Measurements from ENCODE around the gene MAP7D2. TPM values are rescaled to one million over a fixed set of nuclear protein-coding genes. Genes with fewer than 3 reads are reported as not detected.

MAP7D2 gene
- total and polyA plus RNA-seq, 7 donors: 0.07 to 1.2 (median 0.46) TPM; not detected in 1

DNA sequence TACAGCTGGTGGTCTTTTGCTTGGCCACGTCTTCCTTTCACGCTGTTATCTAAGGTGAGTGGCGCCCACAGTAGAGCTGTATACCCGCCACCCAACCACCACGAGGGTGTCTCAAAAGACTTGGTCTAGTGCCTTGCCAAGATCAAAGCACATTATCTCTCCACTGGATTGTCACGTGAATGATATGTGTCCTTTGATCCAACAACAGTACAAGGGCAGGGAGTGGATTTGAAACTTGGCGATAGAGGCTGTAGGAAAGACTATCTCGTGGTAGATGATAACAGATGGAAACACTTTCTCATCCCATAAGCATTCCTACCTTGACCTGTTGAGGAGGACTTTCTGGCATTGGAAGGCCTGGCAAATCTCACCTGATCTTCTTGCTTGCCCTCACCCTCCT is 88.1 kb downstream of the MAP7D2 start:
- ATAC-seq: no peak
- no peak for DNase-seq
- no peak overlapping the region for H3K4me3 ChIP-seq
- H3K9me3 ChIP-seq: no peaks in the 10 kb centered on the region
- no peak overlapping the region for H3K27ac ChIP-seq
- H3K27me3 ChIP-seq (ENCODE audit: insufficient read depth in 3 of 3, low read length in 2 of 3): no peaks in the 10 kb centered on the region
- H3K36me3 ChIP-seq (ENCODE audit: insufficient read depth in 1 of 2, low read depth in 1 of 2): no peaks in the 10 kb centered on the region
- TF ChIP-seq, protein P1, sequence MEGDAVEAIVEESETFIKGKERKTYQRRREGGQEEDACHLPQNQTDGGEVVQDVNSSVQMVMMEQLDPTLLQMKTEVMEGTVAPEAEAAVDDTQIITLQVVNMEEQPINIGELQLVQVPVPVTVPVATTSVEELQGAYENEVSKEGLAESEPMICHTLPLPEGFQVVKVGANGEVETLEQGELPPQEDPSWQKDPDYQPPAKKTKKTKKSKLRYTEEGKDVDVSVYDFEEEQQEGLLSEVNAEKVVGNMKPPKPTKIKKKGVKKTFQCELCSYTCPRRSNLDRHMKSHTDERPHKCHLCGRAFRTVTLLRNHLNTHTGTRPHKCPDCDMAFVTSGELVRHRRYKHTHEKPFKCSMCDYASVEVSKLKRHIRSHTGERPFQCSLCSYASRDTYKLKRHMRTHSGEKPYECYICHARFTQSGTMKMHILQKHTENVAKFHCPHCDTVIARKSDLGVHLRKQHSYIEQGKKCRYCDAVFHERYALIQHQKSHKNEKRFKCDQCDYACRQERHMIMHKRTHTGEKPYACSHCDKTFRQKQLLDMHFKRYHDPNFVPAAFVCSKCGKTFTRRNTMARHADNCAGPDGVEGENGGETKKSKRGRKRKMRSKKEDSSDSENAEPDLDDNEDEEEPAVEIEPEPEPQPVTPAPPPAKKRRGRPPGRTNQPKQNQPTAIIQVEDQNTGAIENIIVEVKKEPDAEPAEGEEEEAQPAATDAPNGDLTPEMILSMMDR (IDR thresholded peaks at IDR 0.05): no peak
- intact Hi-C loops (cut with DNase I): no loop called here
- WGBS, 3 donors: 88 to 95% (median 91%) methylated on average over 8 of the region's 8 CpGs
- no peaks in the 10 kb centered on the region for H3K4me1 ChIP-seq

DNA sequence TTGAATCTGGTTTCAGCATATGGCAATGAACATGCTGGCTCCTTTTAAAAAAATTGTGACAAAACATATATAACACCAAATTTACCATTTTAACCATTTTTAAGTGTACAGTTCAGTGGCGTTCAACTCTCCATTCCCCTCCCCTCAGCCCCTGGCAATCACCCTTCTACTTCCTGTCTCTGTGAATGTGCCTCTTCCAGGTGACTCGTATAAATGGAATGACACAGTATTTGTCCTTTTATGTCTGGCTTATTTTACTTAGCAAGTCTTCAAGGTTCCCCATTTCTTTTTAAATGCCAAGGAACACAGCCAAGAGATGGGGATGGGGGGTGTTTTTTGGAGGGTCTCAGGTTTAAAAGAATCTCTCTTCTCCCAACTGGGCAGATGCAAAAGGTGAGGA is 90.4 kb downstream of the MAP7D2 start:
- no peak overlapping the region for H3K4me3 ChIP-seq
- H3K4me1 ChIP-seq: no peaks in the 10 kb centered on the region
- no peak for DNase-seq
- TF ChIP-seq, protein P1 (IDR thresholded peaks at IDR 0.05): no peak
- no peaks in the 10 kb centered on the region for H3K27me3 ChIP-seq (ENCODE audit: insufficient read depth in 3 of 3, low read length in 2 of 3)
- H3K9me3 ChIP-seq: no peaks in the 10 kb centered on the region
- intact Hi-C loops (cut with DNase I): no loop called here
- no peaks in the 10 kb centered on the region for H3K36me3 ChIP-seq (ENCODE audit: insufficient read depth in 1 of 2, low read depth in 1 of 2)
- WGBS, 3 donors: 36 to 58% (median 43%) methylated on average over 2 of the region's 2 CpGs
- no peak overlapping the region for H3K27ac ChIP-seq
- ATAC-seq: no peak

DNA sequence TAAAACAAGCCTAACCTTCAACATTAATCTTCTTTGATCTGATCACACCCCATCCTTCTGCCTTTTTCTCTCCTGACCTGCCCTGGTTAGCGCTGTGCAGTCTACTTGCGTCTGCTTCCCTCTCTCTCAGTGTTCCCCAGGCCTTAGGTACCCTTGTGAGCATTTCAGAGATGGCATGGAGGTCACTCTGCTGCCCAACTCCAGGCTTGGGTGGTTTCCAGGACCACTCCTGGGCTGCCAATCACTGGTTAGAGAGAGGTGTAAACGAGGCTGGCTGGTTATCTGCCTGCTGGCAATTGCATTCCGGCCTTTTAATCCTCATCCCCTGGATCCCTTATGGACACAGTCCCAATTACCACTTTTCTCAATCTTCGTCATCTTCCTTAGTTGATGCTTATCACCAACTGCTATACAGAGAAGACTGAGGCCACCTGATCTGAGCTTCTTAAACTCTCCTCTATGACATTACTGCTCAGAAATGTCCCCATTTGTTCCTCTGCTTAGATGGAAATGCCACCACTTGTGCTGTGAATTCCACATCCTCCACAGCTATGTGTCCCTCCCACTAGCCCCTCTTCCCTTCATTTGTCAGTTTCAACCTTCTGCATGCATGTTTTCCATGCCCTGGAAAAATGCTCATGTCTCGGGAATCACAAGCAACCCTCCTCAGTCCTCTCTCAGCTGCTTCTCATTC is 96.9 kb downstream of the MAP7D2 start:
- H3K27ac ChIP-seq: no peak overlapping the region
- no peaks in the 10 kb centered on the region for H3K4me1 ChIP-seq
- no peak overlapping the region for H3K4me3 ChIP-seq
- TF ChIP-seq, protein P1 (IDR thresholded peaks at IDR 0.05): no peak
- intact Hi-C loops (cut with DNase I): no loop called here
- H3K27me3 ChIP-seq (ENCODE audit: insufficient read depth in 3 of 3, low read length in 2 of 3): peaks cover 0 to 6% (median 0%) of the 10 kb centered on the region in 3 donors
- WGBS, 3 donors: 82 to 90% (median 84%) methylated on average over 5 to 6 of the region's 6 CpGs
- ATAC-seq (no peak), DNase-seq (no peak)
- H3K36me3 ChIP-seq (ENCODE audit: insufficient read depth in 1 of 2, low read depth in 1 of 2): no peaks in the 10 kb centered on the region
- peaks cover 7% of the 10 kb centered on the region for H3K9me3 ChIP-seq

DNA sequence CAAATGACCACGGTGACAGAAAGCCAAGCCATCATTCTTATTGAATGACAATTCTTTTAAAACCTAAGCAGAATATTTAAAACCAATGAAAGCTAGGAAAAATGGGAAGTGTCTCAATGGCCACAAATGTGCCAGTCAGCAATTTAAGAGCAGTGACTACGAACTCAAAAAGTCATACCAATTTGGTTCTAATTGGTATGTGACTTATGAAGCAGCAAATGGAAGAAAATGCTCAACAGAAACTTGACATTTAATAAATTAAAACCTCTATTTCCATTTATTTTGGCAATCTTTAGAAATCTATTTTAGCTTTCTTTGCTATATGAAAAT is 100.1 kb downstream of the MAP7D2 start:
- WGBS, 3 donors: 64 to 66% (median 64%) methylated on average over 2 of the region's 2 CpGs
- Histone ChIP-seq H3K27ac (no peak overlapping the region), H3K27me3 (ENCODE audit: insufficient read depth in 3 of 3, low read length in 2 of 3) (peaks cover 0 to 6% (median 0%) of the 10 kb centered on the region in 3 donors), H3K9me3 (peaks cover 7% of the 10 kb centered on the region), H3K36me3 (ENCODE audit: insufficient read depth in 1 of 2, low read depth in 1 of 2) (no peaks in the 10 kb centered on the region), H3K4me3 (no peak overlapping the region), H3K4me1 (no peaks in the 10 kb centered on the region)
- TF ChIP-seq, protein P1 (IDR thresholded peaks at IDR 0.05): no peak
- intact Hi-C loops (cut with DNase I): no loop called here
- DNase-seq: no peak
- ATAC-seq: no peak
